Embryonic facial prominence (tissue), 1 donor: ENCODE data around the gene ATG7.
"Not testable (repeated sequence)": the region's sequence is repeated elsewhere in the genome, so short reads cannot be mapped to it uniquely, and the experiment has no call there.

Experiments used
- DNase-seq: peaks from one replicate; pipeline ENCODE4 v3.0.0-alpha.2; 2016; ENCODE audit errors: extremely low spot score

The ATG7 gene

DNA sequence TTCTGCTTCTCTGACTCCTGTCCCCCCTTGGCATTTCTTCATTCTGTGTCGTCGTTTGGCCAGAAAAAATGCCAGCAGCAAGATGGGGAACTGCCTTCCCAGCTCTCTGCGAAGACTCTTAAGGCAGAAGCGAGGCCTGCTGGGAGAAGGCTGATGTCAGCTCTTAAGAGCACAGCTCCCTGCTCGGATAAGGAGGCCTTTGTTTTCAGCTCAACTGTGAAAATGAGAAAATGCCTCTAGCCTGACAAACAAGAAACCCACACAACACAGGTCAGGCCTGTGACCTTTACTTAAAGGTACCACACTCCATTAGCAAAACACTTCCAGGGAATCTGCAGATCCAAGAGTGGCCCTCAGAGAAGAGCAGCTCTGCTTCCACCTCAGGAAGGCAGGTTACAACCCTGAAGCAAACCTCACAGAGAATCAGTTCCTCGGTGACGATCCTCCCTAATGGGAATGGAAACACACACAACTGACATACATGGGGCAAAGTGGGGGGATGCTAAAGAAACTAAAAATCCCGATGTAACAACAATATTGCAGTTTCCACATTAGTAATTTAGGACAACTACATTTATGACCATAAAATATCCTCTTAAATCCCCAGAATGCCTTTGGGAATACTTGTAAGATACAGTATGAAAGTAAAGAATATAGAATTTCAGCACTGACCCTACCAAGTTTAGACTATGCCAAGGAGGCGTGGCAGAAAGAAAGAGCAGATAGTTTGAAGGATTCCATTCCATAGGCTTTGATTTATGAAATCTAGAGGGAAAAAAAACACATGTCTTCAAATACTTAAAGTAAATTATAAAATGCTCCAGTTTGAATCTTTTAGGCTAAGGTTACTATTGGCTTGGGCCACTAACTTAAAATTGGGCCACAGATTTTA is 319.4 kb downstream of the ATG7 start:
- no peak for DNase-seq

DNA sequence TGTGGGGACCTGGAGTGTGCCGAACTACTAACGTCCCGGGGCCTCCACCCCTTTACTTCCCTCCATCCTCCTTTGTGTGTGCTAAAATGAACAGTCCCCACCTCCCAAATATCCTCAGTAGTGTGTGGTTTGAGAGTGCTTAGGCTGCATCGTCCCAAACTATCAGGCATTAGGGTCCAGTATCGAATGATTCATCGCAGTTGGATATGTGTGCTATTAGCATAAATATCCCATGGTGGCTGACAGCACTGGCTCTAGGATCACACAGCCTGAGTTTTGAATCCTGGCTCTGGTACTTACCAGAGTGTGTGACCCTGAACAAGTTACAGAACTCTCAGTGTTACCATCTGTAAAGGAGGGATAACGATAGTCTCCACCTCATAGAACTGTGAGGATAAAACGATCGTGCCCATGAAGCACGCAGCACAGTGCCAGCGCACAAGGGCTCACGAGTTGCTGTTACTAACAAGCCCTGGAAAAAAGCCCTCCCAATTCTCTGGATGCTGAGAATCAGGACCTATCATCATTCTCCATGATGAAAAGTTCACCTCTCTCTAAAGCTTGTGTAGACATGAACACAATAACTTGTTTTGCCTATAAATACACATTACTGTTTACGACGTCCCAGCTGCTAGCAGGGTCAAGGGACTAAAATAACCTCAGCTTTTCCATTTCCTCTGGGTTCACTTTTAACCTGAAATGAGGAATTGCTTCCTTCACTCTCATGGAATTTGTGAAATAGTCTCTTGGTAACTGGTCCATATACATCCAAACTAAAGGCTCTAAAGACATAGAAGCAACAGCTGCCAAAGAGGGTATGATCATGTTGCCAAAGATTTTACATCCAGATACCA is 320.5 kb downstream of the ATG7 start:
- DNase-seq = no peak

DNA sequence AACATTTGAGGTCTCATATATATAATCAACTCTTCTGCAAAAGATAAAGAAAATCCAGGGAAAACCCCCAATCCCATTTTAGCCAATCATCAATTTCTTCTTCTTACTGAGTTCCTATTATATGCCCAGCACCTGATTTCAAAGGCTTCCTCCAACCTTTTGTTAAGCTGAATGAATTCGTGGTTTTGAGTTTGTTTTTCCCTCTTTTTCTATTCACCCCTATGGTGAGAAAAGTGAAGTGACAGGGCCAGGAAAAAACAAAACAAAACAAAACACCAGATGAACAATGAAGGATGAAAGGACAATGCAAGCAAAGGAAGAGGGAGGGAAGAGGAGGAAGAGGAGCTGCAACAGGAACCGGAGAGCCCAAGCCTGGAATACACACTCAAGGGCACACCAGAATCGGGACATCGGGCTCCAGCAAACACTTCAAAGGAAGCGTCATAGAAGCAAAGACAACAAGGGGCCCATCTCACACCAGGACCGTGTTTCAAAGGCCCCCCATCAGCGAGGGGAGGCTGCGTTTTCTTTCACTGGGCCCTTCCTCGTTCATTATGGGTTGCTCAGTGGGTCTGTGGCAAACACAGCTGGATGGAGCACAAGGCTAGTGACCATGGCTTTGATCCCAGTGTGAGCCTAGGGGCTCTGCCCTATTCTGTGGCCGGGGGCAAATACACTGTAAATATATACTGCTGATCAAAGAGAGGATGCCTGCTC is 321.3 kb downstream of the ATG7 start:
- DNase-seq = no peak

DNA sequence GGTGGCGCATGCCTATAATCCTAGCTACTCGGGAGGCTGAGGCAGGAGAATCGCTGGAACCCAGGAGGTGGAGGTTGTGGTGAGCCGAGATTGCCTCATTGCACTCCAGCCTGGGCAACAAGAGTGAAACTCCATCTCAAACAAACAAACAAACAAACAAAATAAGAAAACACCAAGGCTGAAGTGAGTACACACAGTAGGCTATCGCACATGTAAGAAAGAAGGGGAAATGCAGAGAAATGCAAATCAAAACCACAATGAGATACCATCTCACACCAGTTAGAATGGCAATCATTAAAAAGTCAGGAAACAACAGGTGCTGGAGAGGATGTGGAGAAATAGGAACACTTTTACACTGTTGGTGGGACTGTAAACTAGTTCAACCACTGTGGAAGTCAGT is 322.8 kb downstream of the ATG7 start:
- not testable (repeated sequence) for DNase-seq

DNA sequence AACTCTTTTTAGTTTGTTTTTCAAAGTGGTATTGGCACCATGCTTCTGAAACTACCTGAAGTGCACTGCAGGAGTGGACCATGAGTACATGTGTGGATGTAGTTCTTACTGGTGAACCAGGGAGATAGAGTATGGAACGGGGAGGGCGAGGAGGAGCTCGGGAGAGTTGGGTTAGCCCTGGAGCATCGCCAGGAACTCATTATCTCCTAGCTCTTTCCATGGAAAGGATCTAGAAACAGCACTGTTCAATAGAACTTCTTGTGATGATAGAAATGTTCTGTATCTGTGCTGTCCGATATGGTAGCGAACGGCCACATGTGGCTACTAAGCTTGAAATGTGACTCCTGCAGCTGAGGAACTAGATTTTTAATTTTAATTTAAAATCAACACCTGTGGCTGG is 324.2 kb downstream of the ATG7 start:
- no peak for DNase-seq

DNA sequence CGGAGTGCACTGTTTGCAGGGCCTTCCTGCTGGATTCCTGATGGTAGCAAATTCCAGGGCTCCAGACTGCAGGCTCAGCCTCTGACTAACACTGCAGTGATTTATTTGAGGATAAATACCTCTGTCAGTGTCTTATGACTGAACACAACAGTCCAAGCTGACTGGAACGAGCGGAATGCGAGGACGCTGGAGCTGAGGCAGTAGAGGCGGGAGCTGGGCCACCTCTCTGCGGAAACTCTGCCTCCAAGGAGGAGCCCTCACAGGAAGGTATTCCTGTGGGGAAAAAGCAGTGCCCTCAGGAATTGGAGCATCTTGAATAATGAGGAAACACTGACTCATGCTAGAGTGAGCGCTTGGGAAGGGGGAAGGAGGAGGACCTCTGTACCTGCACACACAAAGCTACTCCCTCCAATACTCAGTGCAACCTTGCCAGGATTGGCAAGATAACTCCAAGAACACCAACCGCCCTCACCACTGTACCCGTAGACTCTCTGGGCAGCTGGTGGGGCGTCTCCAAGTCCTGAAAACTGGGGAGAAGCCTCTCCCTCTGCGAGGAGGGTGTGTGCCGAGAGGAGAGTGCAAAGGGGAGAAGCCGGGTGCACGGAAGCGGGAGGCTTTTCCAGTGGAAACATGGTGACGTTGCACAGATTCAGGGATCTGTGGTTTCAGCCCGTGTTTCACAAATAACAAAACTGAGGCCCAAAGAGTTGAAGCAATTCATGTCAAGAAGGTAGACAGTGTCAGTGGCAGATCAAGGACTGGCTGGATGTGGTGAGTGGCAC is 328.5 kb downstream of the ATG7 start:
- no peak for DNase-seq

DNA sequence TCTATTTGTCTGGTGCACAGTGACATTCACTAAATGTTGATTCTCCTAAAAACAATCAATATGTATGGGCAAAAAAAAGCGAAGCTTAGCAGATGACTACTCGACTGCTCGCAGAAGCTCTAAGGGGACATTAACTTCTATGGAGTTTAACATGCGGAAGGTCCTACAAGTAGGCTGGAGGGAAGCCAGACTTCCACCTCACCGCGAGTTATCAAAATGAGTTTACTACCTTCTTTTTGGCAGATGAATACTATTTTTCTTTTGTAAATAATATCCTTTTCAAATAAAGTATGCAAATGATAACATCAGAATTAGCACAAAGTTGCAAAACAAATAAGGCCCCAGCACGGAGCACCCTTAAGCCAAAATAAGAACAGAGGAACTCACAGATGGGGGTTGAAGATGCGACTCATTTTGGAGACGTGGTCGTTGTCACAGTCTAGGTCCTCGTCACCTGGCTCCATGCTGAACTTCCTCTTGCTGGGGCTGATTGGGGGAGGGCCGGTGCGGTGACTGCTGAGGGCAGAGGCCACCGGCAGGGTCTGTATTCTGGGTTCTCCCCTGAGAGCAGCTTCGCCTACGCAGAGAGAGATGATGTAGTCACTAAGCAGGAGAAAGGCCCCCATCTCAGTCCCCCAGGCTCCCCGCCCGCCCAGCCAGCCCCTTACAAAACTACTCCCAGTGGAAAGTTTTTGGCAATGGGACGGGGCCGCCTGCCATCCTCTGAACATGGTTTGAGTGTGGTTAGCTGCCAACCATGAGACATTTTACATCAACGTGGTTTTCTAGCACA is 329.4 kb downstream of the ATG7 start:
- DNase-seq = no peak

DNA sequence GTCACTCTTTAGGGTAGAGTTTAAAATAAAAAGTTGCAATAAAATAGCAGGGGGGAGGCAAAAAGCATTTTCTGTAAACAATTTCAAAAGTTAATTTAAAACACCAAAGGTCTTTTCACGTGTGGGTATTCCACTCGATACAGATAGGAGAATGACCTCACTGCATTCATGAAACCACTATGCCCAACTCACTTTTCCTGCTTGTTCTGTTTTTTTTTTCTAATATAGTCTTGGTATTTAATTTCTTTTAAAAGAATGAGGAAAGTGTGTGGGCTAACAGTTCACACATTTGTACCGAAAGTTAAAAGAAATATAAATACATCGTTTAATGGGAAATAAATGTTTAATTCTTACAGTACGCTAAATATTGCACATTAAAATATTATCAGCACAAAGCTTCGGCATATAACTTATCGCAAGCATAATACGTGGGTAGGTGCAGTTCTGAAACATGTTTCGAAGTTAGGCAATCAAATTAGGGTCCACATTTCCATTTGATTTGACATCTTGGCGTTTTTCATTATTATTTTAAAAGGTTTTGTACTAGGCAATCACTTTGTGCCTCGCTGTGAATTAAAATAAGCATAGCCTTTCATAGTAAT is 330.1 kb downstream of the ATG7 start:
- no peak for DNase-seq

DNA sequence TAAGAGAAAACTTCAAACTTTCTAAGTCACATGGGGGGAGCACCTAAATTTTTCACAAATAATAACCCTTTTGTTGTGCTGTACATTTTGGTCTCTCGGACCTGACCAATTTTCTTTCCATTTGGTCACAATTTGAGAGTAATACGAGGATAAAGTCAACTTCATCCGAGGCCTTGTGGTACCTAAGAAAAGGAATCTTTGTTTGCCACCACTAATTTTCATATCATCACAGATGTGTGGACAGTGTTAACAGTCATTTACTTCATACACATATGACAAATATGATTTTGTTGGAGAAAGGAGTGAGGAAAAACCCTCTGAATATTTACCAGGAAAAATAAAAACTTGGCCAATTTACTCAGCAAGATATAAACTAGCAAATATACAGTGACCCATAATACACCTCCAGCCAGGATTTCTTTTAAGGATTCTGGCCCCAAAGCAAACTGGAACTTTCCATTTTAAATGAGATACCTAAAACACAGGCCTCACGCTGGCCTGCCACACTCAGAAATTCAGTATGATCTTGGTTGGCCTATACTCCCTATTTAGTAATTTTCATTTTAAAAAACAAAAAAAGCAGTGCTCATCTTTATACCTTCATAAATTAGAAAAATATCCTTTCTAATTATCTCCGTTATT is 330.8 kb downstream of the ATG7 start:
- DNase-seq = no peak

DNA sequence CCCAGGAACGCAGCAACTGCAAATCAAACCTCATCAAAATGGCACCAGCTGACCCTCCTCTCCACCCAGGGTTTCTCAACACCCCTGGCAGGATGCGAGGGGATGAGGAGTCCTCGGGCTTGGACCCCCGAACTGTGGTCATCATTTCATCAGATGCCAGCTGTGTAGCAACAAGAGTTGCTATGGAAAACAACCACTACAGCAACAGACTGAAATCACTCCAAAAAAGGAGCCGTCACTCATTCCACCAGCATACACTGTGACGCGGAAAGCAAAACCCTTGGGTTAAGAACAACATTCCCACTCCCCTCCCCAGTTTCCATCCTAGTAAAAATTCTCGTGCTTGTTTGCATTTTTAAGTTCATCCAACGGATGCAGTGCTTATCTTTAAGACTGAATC is 331.4 kb downstream of the ATG7 start:
- peak; percentile 59 for DNase-seq

DNA sequence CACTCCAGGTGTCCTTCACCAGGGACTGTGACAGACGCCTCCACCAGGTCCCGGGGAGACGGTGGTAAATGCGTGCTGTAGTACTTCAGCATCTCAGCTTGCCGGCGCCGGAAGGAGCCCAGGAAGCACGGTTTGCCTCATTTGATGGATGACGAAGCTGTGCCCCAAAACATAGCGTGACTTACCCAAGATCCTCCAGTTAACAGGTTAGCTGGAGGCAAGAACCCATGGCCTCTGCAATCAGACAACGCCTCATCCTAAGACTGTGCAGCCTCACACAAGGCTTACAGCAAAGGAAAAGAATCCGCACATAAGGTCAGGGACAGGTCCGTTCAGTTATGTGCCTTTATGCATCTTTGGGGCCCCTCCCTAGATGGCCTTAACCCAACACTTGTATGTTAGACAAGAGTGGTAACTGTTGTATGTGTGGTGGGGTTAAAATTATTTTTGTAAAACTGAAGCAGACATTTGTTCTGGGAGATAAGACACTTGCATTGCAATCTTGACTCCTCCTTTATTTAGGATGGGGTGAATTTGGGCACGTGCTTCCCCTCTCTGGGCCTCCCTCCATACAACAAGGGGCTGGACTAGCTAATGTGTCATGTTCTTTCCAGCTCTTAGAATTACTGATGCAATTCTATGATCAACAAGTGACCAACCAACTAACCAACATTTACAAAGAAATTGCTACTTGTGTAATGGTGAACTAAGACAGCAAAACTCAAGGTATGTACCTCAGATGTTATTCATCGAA is 332.1 kb downstream of the ATG7 start:
- DNase-seq = no peak

DNA sequence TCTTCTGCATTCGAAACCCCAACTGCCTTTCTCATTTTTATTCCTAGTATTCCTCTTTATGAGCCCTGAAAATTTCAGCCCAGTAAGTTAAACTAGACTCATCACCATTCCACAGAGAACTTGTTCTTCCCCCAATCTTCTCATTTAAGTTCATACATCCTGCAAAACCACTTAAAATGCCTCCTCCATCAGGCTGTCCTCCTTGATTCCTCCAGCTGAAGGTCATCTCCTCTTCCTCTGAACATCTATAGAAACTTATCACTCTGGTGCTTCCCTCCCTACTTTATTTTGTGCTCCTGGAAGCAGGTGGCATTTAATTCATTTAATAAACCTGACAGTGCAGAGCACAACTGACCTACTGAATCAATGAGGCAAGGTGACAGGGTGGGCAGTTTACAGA is 333.2 kb downstream of the ATG7 start:
- no peak for DNase-seq

DNA sequence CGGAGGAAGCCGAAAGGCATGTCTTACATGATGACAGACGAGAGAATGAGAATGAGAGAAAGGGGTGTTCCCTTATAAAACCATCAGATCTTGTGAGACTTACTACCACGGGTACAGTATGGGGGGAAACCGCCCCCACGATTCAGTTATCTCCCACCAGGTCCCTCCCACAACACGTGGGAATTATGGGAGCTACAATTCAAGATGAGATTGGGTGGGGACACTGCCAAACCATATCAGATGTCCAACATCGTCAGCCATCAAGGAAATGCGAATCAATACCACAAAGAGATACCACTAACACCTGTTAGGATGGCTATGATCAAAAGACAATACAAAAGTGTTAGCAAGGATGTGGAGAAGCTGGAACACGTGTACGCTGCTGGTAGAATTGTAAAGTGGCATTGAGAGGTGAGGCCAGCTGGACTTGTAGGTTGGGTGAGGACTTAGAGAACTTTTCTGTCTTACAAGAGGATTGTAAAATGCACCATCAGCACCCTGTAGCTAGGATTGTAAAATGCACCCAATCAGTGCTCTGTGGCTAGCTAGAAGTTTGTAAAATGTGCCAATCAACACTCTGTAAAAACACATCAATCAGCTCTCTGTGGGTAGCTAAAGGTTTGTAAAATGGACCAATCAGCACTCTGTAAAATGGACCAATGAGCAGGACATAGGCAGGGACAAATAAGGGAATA is 334.0 kb downstream of the ATG7 start:
- no peak for DNase-seq

DNA sequence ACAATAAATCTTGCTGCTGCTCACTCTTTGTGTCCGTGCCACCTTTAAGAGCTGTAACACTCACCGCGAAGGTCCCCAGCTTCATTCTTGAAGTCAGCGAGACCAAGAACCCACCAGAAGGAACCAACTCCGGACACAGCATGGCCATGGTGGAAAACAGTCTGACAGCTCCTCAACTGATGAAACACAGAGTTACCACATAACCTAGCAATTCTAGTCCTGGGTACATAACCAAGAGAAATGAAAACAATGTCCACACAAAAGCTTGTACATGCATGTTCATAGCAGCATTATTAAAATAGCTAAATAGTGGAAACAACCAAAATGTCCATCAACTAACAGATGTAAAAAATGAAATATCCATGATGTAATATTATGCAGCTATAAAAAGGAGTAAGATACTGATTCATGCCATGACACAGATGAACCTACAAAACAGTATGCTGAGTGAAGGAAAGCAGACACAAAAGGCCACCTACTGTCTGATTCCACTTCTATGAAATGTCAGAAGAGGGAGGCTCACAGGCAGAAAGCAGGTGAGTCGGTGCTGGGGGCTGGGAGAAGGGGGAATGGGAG is 334.8 kb downstream of the ATG7 start:
- DNase-seq = no peak
